Fibroblast of pulmonary artery (primary cell): ENCODE data around the gene GNB1.

Source experiments
- DNase-seq: peaks from one replicate; pipeline ENCODE4 v3.0.0-alpha.2; 2010; ENCODE audit warnings: low read depth
- H3K4me3 ChIP-seq: replicated peaks from 2 replicates; pipeline ENCODE4 v1.5.1; 2011; ENCODE audit warnings: low read depth, mild to moderate bottlenecking, control low read depth, low read length, moderate library complexity
- TF ChIP-seq, protein P1 (sequence below): IDR thresholded peaks from 2 replicates; pipeline ENCODE4 v1.5.1; 2011; ENCODE audit warnings: mild to moderate bottlenecking, control low read depth, low read length, inconsistent platforms; ENCODE audit errors: missing control alignments

GNB1 gene

GRCh38 chr1:1881727-1882126 is 9.2 kb downstream of the GNB1 start:
- no peak overlapping the region for H3K4me3 ChIP-seq
- TF ChIP-seq, protein P1, sequence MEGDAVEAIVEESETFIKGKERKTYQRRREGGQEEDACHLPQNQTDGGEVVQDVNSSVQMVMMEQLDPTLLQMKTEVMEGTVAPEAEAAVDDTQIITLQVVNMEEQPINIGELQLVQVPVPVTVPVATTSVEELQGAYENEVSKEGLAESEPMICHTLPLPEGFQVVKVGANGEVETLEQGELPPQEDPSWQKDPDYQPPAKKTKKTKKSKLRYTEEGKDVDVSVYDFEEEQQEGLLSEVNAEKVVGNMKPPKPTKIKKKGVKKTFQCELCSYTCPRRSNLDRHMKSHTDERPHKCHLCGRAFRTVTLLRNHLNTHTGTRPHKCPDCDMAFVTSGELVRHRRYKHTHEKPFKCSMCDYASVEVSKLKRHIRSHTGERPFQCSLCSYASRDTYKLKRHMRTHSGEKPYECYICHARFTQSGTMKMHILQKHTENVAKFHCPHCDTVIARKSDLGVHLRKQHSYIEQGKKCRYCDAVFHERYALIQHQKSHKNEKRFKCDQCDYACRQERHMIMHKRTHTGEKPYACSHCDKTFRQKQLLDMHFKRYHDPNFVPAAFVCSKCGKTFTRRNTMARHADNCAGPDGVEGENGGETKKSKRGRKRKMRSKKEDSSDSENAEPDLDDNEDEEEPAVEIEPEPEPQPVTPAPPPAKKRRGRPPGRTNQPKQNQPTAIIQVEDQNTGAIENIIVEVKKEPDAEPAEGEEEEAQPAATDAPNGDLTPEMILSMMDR, result no peak
- DNase-seq, result no peak

- no peak overlapping the region for H3K4me3 ChIP-seq
- no peak for DNase-seq
- TF ChIP-seq, protein P1, result no peak
Observed at GRCh38 chr1:1880617-1881312, 10.1 kb downstream of the GNB1 start.

GRCh38 chr1:1879942-1880341 is 10.9 kb downstream of the GNB1 start:
- no peak for DNase-seq
- H3K4me3 ChIP-seq, result no peak overlapping the region
- TF ChIP-seq, protein P1, result no peak

DNA sequence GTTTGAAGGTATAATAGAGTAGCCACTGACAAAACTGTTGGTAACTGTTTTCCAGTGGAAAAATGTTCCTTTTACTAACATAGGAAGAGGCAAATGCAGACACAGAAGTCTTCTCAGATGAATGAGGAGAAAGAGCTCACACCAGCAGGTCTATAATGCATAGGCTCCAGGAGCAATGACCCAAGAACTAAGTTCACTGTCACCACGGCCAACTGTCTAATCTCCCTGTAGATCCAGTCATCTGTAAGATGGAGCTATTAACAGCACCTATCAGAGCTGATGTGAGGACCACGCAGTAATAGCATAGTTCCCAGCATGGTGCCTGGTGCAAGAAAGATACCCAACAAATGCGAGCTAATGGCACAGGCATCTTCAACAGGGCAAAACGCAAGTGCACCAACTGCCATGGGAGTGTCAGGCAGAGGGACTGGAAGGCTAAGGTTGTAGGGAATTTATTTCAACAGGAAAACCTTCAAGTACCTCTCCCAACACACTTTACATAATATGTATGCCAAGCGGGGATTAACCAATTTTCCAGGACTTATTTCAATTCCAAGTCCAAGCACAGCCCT is 12.9 kb downstream of the GNB1 start:
- TF ChIP-seq, protein P1, result no peak
- H3K4me3 ChIP-seq, result no peak overlapping the region
- no peak for DNase-seq

- no peak overlapping the region for H3K4me3 ChIP-seq
- TF ChIP-seq, protein P1, result no peak
- no peak for DNase-seq
Observed at GRCh38 chr1:1876335-1876930, 14.5 kb downstream of the GNB1 start.

DNA sequence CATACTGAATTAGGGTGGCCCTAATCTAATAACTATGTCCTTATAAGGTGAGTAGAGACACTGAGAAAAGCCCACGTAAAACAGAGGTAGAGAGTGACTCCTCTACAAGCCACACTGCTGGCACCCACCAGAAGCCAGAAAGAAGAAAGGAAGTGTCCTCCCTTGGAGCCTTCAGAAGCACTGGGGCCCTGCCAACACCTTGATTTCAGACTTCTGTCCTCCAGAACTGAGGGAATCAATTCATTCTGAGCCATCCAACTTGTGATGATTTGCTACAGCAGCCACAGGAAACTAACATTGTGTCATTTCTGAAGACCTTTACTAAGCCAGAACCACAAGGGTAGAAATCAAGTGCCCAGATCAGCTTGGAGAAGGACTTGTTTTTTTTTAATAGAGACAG is 15.0 kb downstream of the GNB1 start:
- no peak for DNase-seq
- TF ChIP-seq, protein P1, result no peak
- no peak overlapping the region for H3K4me3 ChIP-seq
